HS-27A (cell line): Measurements from ENCODE around the gene BHLHE23.

Experiments used
- DNase-seq: peaks from one replicate; pipeline ENCODE4 v3.0.0-alpha.2; 2012; ENCODE audit warnings: low read depth, missing footprints

BHLHE23 gene

GRCh38 chr20:62991196-62991807, 15.5 kb downstream of the BHLHE23 start:
- DNase-seq: no peak

DNA sequence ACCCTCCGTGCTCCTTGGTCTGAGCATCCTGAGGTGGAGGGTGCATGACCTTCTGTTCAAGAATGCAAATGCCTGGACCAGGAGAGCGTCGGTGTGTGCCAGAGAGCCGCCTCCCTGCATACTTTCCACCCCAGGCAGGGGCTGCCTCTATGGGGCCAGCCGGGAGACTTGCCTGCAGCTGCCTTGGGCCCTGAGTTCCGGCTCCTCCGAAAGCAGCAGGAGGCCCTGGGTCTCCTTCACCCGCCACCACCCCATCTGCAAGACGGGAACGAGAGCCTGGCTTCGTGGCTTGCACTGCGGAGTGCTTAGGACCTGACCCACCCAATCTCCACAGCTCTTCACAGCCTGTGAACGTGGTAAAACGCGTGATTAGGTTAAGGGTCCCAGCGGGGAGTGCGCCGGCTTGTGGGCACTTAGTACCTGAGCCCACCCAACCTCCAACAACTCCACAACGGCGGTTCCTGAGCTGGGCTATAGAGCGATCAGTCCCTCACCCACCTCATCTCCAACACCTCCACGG, 16.4 kb downstream of the BHLHE23 start:
- DNase-seq: no peak

DNA sequence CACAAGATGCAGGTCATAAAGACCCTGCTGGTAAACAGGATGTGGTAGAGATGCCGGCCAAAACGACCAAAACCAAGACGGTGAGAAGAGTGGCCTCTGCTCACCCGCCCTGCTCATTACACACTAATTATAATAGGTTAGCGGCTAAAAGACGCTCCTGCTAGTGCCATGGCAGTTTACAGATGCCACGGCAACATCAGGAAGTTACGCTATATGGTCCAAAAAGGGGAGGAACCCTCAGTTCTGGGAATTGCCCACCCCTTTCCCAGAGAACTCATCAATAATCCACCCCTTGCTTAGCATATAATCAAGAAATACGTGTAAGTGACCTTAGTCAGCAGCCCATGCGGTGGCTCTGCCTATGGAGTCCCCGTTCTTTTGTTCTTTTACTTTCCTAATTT, 17.6 kb downstream of the BHLHE23 start:
- DNase-seq: no peak

GRCh38 chr20:62987114-62987513, 19.6 kb downstream of the BHLHE23 start:
- DNase-seq: no peak

- no peak for DNase-seq
Observed at GRCh38 chr20:62986257-62986800, 20.4 kb downstream of the BHLHE23 start.

GRCh38 chr20:62985444-62985778, 21.4 kb downstream of the BHLHE23 start:
- DNase-seq: no peak

GRCh38 chr20:62984666-62985443, 21.9 kb downstream of the BHLHE23 start:
- no peak for DNase-seq

DNA sequence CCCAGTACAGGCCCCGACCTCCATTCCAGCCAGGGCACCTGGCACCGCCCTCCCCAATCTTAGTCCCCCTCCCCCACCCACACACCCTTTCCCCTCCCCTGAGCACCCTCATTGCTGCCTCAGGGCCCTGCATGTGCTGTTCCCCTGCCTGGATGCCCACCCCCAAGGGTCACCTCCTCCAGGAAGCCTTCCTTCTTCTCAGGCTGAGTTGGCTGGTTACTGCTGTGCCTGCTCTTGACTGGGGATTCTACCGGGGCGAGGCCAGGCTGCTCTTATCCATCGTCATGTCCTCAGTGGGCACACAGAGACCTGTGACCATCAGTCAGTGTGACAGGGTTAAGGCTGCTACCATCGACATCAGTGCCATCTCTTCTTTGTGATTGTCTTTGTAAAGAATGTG, 23.6 kb downstream of the BHLHE23 start:
- no peak for DNase-seq

- no peak for DNase-seq
Observed at GRCh38 chr20:62982124-62983075, 24.4 kb downstream of the BHLHE23 start.

- no peak for DNase-seq
Observed at GRCh38 chr20:62980970-62981369, 25.8 kb downstream of the BHLHE23 start.

DNA sequence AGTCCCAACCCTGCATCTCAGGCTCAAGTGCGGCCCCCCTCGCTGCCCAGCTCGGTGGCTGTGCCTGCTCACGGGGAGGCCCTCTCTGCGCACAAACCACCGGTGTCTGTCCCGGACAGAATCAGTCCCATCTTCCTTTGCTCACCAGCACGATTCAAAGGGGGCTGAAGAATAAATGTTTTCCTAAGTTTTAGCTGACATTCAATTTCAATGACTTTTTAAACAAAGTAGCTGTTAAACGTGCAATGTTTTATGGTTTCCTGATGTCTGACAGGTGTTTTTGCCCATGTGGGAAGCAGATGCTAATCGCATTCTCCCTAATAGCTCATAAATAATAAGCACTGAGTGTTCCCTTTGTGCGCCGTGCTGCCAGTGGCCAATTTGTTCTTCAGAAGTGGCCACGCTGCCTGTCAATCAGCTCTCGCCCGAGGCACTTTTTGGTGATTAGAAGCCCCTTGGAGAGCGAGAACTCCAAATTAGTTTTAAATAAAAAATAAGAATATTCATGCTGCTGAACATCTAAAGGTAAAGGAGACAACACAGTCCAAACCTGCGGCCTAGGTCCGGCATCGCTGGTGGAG, 26.3 kb downstream of the BHLHE23 start:
- DNase-seq: no peak

DNA sequence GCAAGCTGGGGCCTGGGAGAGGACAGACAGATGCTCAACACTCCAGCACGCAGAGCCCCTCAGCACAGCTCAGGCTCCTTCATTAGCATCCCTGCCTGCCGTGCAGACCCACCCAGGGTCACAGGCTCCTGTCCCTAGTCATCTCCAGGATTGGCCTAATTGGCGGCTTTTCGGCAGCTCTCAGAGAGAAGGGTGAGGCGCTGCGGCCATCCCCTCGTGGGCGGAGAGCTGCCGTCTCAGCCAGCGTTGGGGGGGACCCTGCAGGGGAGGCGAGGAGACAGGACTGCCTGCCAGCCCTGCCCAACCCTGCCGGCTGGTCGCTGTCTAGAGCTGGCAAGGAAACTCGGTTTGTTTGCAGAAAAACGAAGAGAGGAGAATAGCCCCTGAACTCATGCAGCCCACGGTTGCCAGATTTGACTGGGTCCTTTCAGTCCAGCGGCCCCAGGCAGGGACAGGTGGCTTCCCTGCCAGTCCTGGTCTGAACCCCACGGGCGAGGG, 26.8 kb downstream of the BHLHE23 start:
- DNase-seq: no peak

- DNase-seq: no peak
Observed at GRCh38 chr20:62979310-62979709, 27.5 kb downstream of the BHLHE23 start.

DNA sequence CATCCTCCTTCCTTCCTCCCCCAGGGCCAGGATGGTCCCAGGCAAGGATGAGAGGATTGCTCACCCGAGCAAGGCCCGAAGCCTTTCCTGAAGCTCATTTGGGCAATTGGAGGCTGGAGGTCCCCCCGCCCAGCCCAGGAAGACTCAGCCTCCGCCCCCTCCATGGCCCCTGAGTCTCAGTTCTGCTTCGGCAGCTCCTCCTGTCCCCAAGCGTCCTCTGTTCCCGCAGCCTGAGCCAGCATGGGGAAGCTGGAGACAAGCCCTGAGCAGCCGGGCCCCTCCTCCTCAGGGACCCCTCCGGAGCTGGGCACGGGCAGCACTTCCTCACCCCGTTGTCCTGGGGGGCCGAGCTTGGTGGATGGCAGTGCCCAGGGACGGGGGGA, 28.2 kb downstream of the BHLHE23 start:
- DNase-seq: no peak

- DNase-seq: no peak
Observed at GRCh38 chr20:62977613-62978560, 28.9 kb downstream of the BHLHE23 start.

GRCh38 chr20:62976886-62977285, 29.9 kb downstream of the BHLHE23 start:
- DNase-seq: no peak

GRCh38 chr20:62975812-62976508, 30.8 kb downstream of the BHLHE23 start:
- DNase-seq: no peak

- DNase-seq: no peak
Observed at GRCh38 chr20:62975251-62975760, 31.5 kb downstream of the BHLHE23 start.

GRCh38 chr20:62972845-62973745, 33.7 kb downstream of the BHLHE23 start:
- DNase-seq: no peak
